Measurements from ENCODE around the gene ATXN2.

DNA sequence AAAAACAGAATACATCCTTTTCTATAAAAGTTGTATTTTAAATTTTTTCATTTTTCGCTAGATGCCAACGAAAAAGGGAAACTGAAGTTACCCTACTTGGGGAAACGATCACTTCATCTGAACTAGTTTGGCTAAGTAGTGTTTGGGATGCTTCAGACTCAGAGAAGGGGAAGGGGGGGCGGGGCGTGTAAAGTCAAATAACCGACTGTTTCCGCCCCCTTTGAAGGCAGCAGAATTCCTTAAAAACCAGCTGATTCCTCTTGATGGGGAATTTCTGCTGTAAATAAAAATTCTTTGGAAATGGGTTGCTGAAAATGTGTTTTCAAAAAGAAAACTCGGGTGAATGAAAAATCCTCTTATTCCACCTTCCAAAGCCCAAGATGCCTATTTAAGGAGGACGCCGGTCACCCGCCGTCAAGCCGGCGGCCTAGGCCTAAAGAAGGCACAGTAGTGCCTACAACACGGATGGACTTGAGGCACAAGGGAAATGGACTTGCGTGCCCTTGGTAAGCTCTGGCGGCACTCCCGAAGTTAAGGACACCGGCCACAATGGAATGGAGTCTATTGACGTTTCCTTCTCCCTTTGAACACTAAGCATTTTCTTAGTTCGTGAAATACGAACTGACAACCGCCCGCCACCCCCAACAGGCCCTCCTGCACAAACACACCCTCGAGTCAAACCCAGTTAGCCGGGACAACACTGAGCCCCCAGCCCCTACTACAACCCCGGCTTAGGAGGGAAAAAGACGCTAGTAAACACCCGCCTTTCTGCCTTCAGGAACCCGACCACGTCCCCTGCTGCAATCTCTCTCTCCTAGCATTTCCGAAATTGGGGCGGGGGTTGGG is 1.9 kb downstream of the ATXN2 start:
- no peak for TF ChIP-seq POLR2A (IDR thresholded peaks at IDR 0.05; ENCODE audit: low read depth, low read length)
- TF ChIP-seq SPI1 (IDR thresholded peaks at IDR 0.05; ENCODE audit: low read depth, low read length): no peak
- TF ChIP-seq POLR2AphosphoS5 (IDR thresholded peaks at IDR 0.05; ENCODE audit: low read depth, low read length): no peak
